ENCODE measurements around the gene NCAPG. TPM values are rescaled to one million over a fixed set of nuclear protein-coding genes. Genes with fewer than 3 reads are reported as not detected.
A peak's percentile ranks its signal among the peaks of the same experiment; 100 is the strongest.

Gene NCAPG
- total and polyA plus RNA-seq, 2 donors (not counting 1 experiment from before 2014, with no cell fraction given) = 8.0 to 10.1 TPM

GRCh38 chr4:17785858-17786257 is 24.9 kb upstream of the NCAPG start:
- no peak overlapping the region for H3K27ac ChIP-seq (ENCODE audit: insufficient read depth, low read length)
- H3K27me3 ChIP-seq (ENCODE audit: control insufficient read depth, insufficient read depth, low read length) = peaks cover 8% of the 10 kb centered on the region
- no peaks in the 10 kb centered on the region for H3K36me3 ChIP-seq (ENCODE audit: control insufficient read depth, insufficient read depth, low read length)
- H3K4me1 ChIP-seq (ENCODE audit: control insufficient read depth, extremely low read depth, insufficient read depth, low read length) = peaks cover 1% of the 10 kb centered on the region
- no peak overlapping the region for H3K4me2 ChIP-seq (ENCODE audit: extremely low read depth, insufficient read depth, low read length)
- H2AFZ ChIP-seq (ENCODE audit: low read length) = no peak overlapping the region
- TF ChIP-seq EZH2 (IDR thresholded peaks at IDR 0.05; ENCODE audit: low read length, missing control alignments) (no peak), CTCF (conservative IDR thresholded peaks at IDR 0.05 in 1 of 2, IDR thresholded peaks at IDR 0.05 in 1 of 2; ENCODE audit: low read depth in 1 of 2, low read length in 2 of 2) (no peak)
- no peak overlapping the region for H3K4me3 ChIP-seq (replicated peaks in 1 of 4; ENCODE audit: control extremely low read depth in 1 of 4, insufficient read depth in 1 of 4, low read depth in 3 of 4, low read length in 4 of 4)
- H3K9ac ChIP-seq (ENCODE audit: insufficient read depth, low read length) = no peak overlapping the region
- DNase-seq (ENCODE audit: low read depth in 2 of 2) = no peak
- no peaks in the 10 kb centered on the region for H4K20me1 ChIP-seq (ENCODE audit: control insufficient read depth, extremely low read depth, insufficient read depth, low read length)
- H3K9me3 ChIP-seq (ENCODE audit: control insufficient read depth, insufficient read depth, low read depth, low read length) = no peaks in the 10 kb centered on the region
- H3K79me2 ChIP-seq (ENCODE audit: control insufficient read depth, insufficient read depth, low read length) = no peaks in the 10 kb centered on the region

GRCh38 chr4:17786567-17786966 is 24.2 kb upstream of the NCAPG start:
- Histone ChIP-seq H3K4me1 (ENCODE audit: control insufficient read depth, extremely low read depth, insufficient read depth, low read length) (no peaks in the 10 kb centered on the region), H3K79me2 (ENCODE audit: control insufficient read depth, insufficient read depth, low read length) (no peaks in the 10 kb centered on the region), H3K9ac (ENCODE audit: insufficient read depth, low read length) (no peak overlapping the region), H4K20me1 (ENCODE audit: control insufficient read depth, extremely low read depth, insufficient read depth, low read length) (no peaks in the 10 kb centered on the region), H3K4me3 (replicated peaks in 1 of 4; ENCODE audit: control extremely low read depth in 1 of 4, insufficient read depth in 1 of 4, low read depth in 3 of 4, low read length in 4 of 4) (no peak overlapping the region), H3K27me3 (ENCODE audit: control insufficient read depth, insufficient read depth, low read length) (peaks cover 4% of the 10 kb centered on the region), H3K4me2 (ENCODE audit: extremely low read depth, insufficient read depth, low read length) (no peak overlapping the region), H3K27ac (ENCODE audit: insufficient read depth, low read length) (no peak overlapping the region), H2AFZ (ENCODE audit: low read length) (no peak overlapping the region), H3K9me3 (ENCODE audit: control insufficient read depth, insufficient read depth, low read depth, low read length) (no peaks in the 10 kb centered on the region), H3K36me3 (ENCODE audit: control insufficient read depth, insufficient read depth, low read length) (no peaks in the 10 kb centered on the region)
- no peak for TF ChIP-seq CTCF (conservative IDR thresholded peaks at IDR 0.05 in 1 of 2, IDR thresholded peaks at IDR 0.05 in 1 of 2; ENCODE audit: low read depth in 1 of 2, low read length in 2 of 2)
- TF ChIP-seq EZH2 (IDR thresholded peaks at IDR 0.05; ENCODE audit: low read length, missing control alignments) = no peak
- peak in 1 of 2 donors; percentile 56 for DNase-seq (ENCODE audit: low read depth in 2 of 2)

GRCh38 chr4:17787315-17787714 is 23.5 kb upstream of the NCAPG start:
- TF ChIP-seq CTCF (conservative IDR thresholded peaks at IDR 0.05 in 1 of 2, IDR thresholded peaks at IDR 0.05 in 1 of 2; ENCODE audit: low read depth in 1 of 2, low read length in 2 of 2) = no peak
- no peak for TF ChIP-seq EZH2 (IDR thresholded peaks at IDR 0.05; ENCODE audit: low read length, missing control alignments)
- H3K9me3 ChIP-seq (ENCODE audit: control insufficient read depth, insufficient read depth, low read depth, low read length) = no peaks in the 10 kb centered on the region
- no peak overlapping the region for H3K9ac ChIP-seq (ENCODE audit: insufficient read depth, low read length)
- no peaks in the 10 kb centered on the region for H4K20me1 ChIP-seq (ENCODE audit: control insufficient read depth, extremely low read depth, insufficient read depth, low read length)
- no peak overlapping the region for H3K4me2 ChIP-seq (ENCODE audit: extremely low read depth, insufficient read depth, low read length)
- H3K4me1 ChIP-seq (ENCODE audit: control insufficient read depth, extremely low read depth, insufficient read depth, low read length) = no peaks in the 10 kb centered on the region
- H3K4me3 ChIP-seq (replicated peaks in 1 of 4; ENCODE audit: control extremely low read depth in 1 of 4, insufficient read depth in 1 of 4, low read depth in 3 of 4, low read length in 4 of 4) = no peak overlapping the region
- no peak overlapping the region for H3K27ac ChIP-seq (ENCODE audit: insufficient read depth, low read length)
- no peak overlapping the region for H2AFZ ChIP-seq (ENCODE audit: low read length)
- H3K79me2 ChIP-seq (ENCODE audit: control insufficient read depth, insufficient read depth, low read length) = no peaks in the 10 kb centered on the region
- DNase-seq (ENCODE audit: low read depth in 2 of 2) = peak in 1 of 2 donors; percentile 67
- H3K27me3 ChIP-seq (ENCODE audit: control insufficient read depth, insufficient read depth, low read length) = peaks cover under 1% of the 10 kb centered on the region
- no peaks in the 10 kb centered on the region for H3K36me3 ChIP-seq (ENCODE audit: control insufficient read depth, insufficient read depth, low read length)
